Measurements from ENCODE around the gene MAP3K9. TPM values are rescaled to one million over a fixed set of nuclear protein-coding genes. Genes with fewer than 3 reads are reported as not detected.

Gene MAP3K9
- total and polyA plus RNA-seq, 2 donors (not counting 3 experiments of a cell fraction or from before 2014, with no cell fraction given): 0.06 to 0.11 TPM

GRCh38 chr14:70770490-70770889 lies 38.8 kb downstream of the MAP3K9 start:
- POLR2A ChIA-PET: no interaction called here
- DNase-seq (ENCODE audit: low read depth, low spot score) (no peak), FAIRE-seq (no peak)
- Histone ChIP-seq H3K9ac (replicated peaks; ENCODE audit: extremely low read depth, insufficient read depth, low read length) (no peak overlapping the region), H3K79me2 (ENCODE audit: control insufficient read depth, insufficient read depth, low read length) (no peaks in the 10 kb centered on the region), H3K4me1 (ENCODE audit: control insufficient read depth, extremely low read depth, insufficient read depth, low read length) (no peaks in the 10 kb centered on the region), H3K4me2 (ENCODE audit: insufficient read depth, low read length) (no peak overlapping the region), H3K27ac (ENCODE audit: insufficient read depth, low read depth, low read length) (no peak overlapping the region), H3K4me3 (replicated peaks in 1 of 3; ENCODE audit: insufficient read depth in 1 of 3, low read depth in 1 of 3, low read length in 3 of 3) (no peak overlapping the region), H2AFZ (ENCODE audit: low read depth, low read length) (no peak overlapping the region), H4K20me1 (replicated peaks; ENCODE audit: control insufficient read depth, extremely low read depth, insufficient read depth, low read length) (no peaks in the 10 kb centered on the region), H3K27me3 (ENCODE audit: control insufficient read depth in 2 of 2, insufficient read depth in 2 of 2, low read length in 2 of 2) (peaks cover 0 to 2% of the 10 kb centered on the region in 2 experiments), H3K9me3 (replicated peaks; ENCODE audit: control insufficient read depth, insufficient read depth, low read length) (no peaks in the 10 kb centered on the region), H3K36me3 (ENCODE audit: control insufficient read depth in 2 of 2, extremely low read depth in 1 of 2, insufficient read depth in 2 of 2, low read length in 2 of 2) (no peaks in the 10 kb centered on the region), H3K9me1 (replicated peaks; ENCODE audit: control insufficient read depth, extremely low read depth, insufficient read depth, low read length) (no peaks in the 10 kb centered on the region)
- no TSS peak for BruUV-seq (replicated peaks)
- dilution Hi-C loops (cut with MboI; ENCODE audit: extremely low pct_ligation_motif_present, low sequenced_read_pairs) (no loop called here), intact Hi-C loops (cut with micrococcal nuclease) (no loop called here)
- CTCF ChIA-PET: no interaction called here
- TF ChIP-seq POLR2AphosphoS5 (IDR thresholded peaks at IDR 0.05; ENCODE audit: insufficient read depth, low read depth, low read length): no peak
- no peak for TF ChIP-seq POLR2A (IDR thresholded peaks at IDR 0.05; ENCODE audit: low read depth, low read length)
- TF ChIP-seq CTCF (IDR thresholded peaks at IDR 0.05; ENCODE audit: extremely low read depth in 1 of 2, insufficient read depth in 1 of 2, low read depth in 1 of 2, low read length in 2 of 2): no peak
- TF ChIP-seq MYC (IDR thresholded peaks at IDR 0.05; ENCODE audit: low read depth, low read length): no peak
- no peak for TF ChIP-seq FOS (IDR thresholded peaks at IDR 0.05; ENCODE audit: borderline replicate concordance, insufficient read depth, low read length)
- no peak for TF ChIP-seq EZH2 (IDR thresholded peaks at IDR 0.05; ENCODE audit: borderline replicate concordance, low read depth, low read length, severe bottlenecking)
- TF ChIP-seq MAX (IDR thresholded peaks at IDR 0.05; ENCODE audit: insufficient read depth, insufficient read length): no peak
